HG03108 (cell line): Measurements from ENCODE around the gene METTL21A.
"Not testable (repeated sequence)": the region's sequence is repeated elsewhere in the genome, so short reads cannot be mapped to it uniquely, and the experiment has no call there.

Experiments used
- ATAC-seq: cut with Tn5 transposase; IDR thresholded peaks from one replicate; pipeline ENCODE4 v1.9.1; 2021; ENCODE audit warnings: moderate library complexity; ENCODE audit not compliant: unreplicated experiment

Gene METTL21A

GRCh38 chr2:207625014-207625907 lies at the start of gene METTL21A:
Gene METTL21A (minus strand): TSS chr2:207625394. CDS start chr2:207624375, 1,019 bp downstream.
- ATAC-seq = peak; percentile 58

GRCh38 chr2:207674826-207675225 lies 49.6 kb upstream of the METTL21A start:
- no peak for ATAC-seq

- ATAC-seq = no peak
Observed at GRCh38 chr2:207674266-207674774, 49.1 kb upstream of the METTL21A start.

GRCh38 chr2:207673431-207673830 lies 48.2 kb upstream of the METTL21A start:
- no peak for ATAC-seq

- ATAC-seq = no peak
Observed at GRCh38 chr2:207670887-207671286, 45.7 kb upstream of the METTL21A start.

GRCh38 chr2:207663870-207664545 lies 38.8 kb upstream of the METTL21A start:
- ATAC-seq = no peak

- peak; percentile 95 for ATAC-seq
Observed at GRCh38 chr2:207662203-207662602, 37.0 kb upstream of the METTL21A start.

GRCh38 chr2:207660994-207661393 lies 35.8 kb upstream of the METTL21A start:
- no peak for ATAC-seq

- no peak for ATAC-seq
Observed at GRCh38 chr2:207658156-207658555, 33.0 kb upstream of the METTL21A start.

- ATAC-seq = no peak
Observed at GRCh38 chr2:207655000-207655399, 29.8 kb upstream of the METTL21A start.

GRCh38 chr2:207646582-207646981 lies 21.4 kb upstream of the METTL21A start:
- ATAC-seq = not testable (repeated sequence)

GRCh38 chr2:207643892-207644291 lies 18.7 kb upstream of the METTL21A start:
- no peak for ATAC-seq

- no peak for ATAC-seq
Observed at GRCh38 chr2:207640661-207641060, 15.5 kb upstream of the METTL21A start.

GRCh38 chr2:207640160-207640559 lies 15.0 kb upstream of the METTL21A start:
- ATAC-seq = no peak

GRCh38 chr2:207639288-207639687 lies 14.1 kb upstream of the METTL21A start:
- ATAC-seq = not testable (repeated sequence)

- ATAC-seq = no peak
Observed at GRCh38 chr2:207635468-207636200, 10.4 kb upstream of the METTL21A start.

- no peak for ATAC-seq
Observed at GRCh38 chr2:207633686-207634085, 8.5 kb upstream of the METTL21A start.

- no peak for ATAC-seq
Observed at GRCh38 chr2:207632575-207633493, 7.6 kb upstream of the METTL21A start.

GRCh38 chr2:207630491-207630890 lies 5.3 kb upstream of the METTL21A start:
- no peak for ATAC-seq

- no peak for ATAC-seq
Observed at GRCh38 chr2:207629553-207629952, 4.4 kb upstream of the METTL21A start.
